Stimulated activated CD8-positive, alpha-beta memory T cell treated with anti-CD3 and anti-CD28 coated beads, Interleukin-12 subunit alpha, Interleukin-12 subunit beta, amount 100 ng/mL, for 1 hour (primary cell): ENCODE results near the gene LIX1L.

Experiments
- DNase-seq: peaks from one replicate; pipeline ENCODE4 v3.0.0-alpha.2; 2020; ENCODE audit warnings: low read depth

Gene LIX1L

GRCh38 chr1:145893306-145894055 lies 64.3 kb downstream of the LIX1L start:
- DNase-seq, result no peak

GRCh38 chr1:145892486-145893087 lies 65.2 kb downstream of the LIX1L start:
- no peak for DNase-seq

GRCh38 chr1:145891587-145892485 lies 66.0 kb downstream of the LIX1L start:
- peak; percentile 19 for DNase-seq

GRCh38 chr1:145891143-145891542 lies 66.7 kb downstream of the LIX1L start:
- DNase-seq, result no peak

- DNase-seq, result no peak
Measured at GRCh38 chr1:145889722-145890121, 68.1 kb downstream of the LIX1L start.

- no peak for DNase-seq
Measured at GRCh38 chr1:145887631-145888030, 70.2 kb downstream of the LIX1L start.

GRCh38 chr1:145886816-145887215 lies 71.0 kb downstream of the LIX1L start:
- DNase-seq, result no peak

- no peak for DNase-seq
Measured at GRCh38 chr1:145886390-145886789, 71.4 kb downstream of the LIX1L start.

GRCh38 chr1:145885738-145886287 lies 72.0 kb downstream of the LIX1L start, which contains the start of gene ANKRD35:
TSS of gene ANKRD35 (minus strand) at chr1:145885866. CDS start at chr1:145885758, 108 bp downstream.
- DNase-seq, result peak; percentile 76

- DNase-seq, result no peak
Measured at GRCh38 chr1:145884675-145885074, 73.1 kb downstream of the LIX1L start.
